Activated CD4-positive, alpha-beta T cell treated with anti-CD3 and anti-CD28 coated beads for 4 hours (primary cell): ENCODE data around the gene PPP2R2D.

ENCODE experiments used
- DNase-seq, 2 donors: peaks; one replicate each; pipeline ENCODE4 v3.0.0-alpha.2; 2020

Gene PPP2R2D

GRCh38 chr10:131890276-131891195 lies 10.3 kb upstream of the PPP2R2D start:
- no peak for DNase-seq

GRCh38 chr10:131891196-131891928 lies 9.4 kb upstream of the PPP2R2D start:
- no peak for DNase-seq

GRCh38 chr10:131891929-131892805 lies 8.6 kb upstream of the PPP2R2D start:
- DNase-seq, result no peak

- no peak for DNase-seq
Observed at GRCh38 chr10:131892806-131893675, 7.8 kb upstream of the PPP2R2D start.

GRCh38 chr10:131895116-131895515 lies 5.7 kb upstream of the PPP2R2D start:
- no peak for DNase-seq

GRCh38 chr10:131896403-131896802 lies 4.4 kb upstream of the PPP2R2D start:
- peak; percentile 24 to 31 for DNase-seq

- no peak for DNase-seq
Observed at GRCh38 chr10:131897297-131897899, 3.4 kb upstream of the PPP2R2D start.

- DNase-seq, result no peak
Observed at GRCh38 chr10:131898061-131898460, 2.7 kb upstream of the PPP2R2D start.

GRCh38 chr10:131898713-131899112 lies 2.1 kb upstream of the PPP2R2D start:
- DNase-seq, result no peak

GRCh38 chr10:131899116-131899690 lies 1.6 kb upstream of the PPP2R2D start:
- DNase-seq, result no peak

- DNase-seq, result no peak
Observed at GRCh38 chr10:131899695-131900349, 986 bp upstream of the PPP2R2D start.

GRCh38 chr10:131901181-131901829 lies 497 bp downstream of the PPP2R2D start:
- peak; percentile 35 to 47 for DNase-seq

- no peak for DNase-seq
Observed at GRCh38 chr10:131902211-131902610, 1.4 kb downstream of the PPP2R2D start.

- no peak for DNase-seq
Observed at GRCh38 chr10:131902691-131903090, 1.9 kb downstream of the PPP2R2D start.

GRCh38 chr10:131905267-131905571 lies 4.4 kb downstream of the PPP2R2D start:
- DNase-seq, result no peak

- no peak for DNase-seq
Observed at GRCh38 chr10:131905603-131906268, 4.9 kb downstream of the PPP2R2D start.

- DNase-seq, result no peak
Observed at GRCh38 chr10:131906269-131906639, 5.4 kb downstream of the PPP2R2D start.

- no peak for DNase-seq
Observed at GRCh38 chr10:131907679-131908078, 6.9 kb downstream of the PPP2R2D start.

GRCh38 chr10:131908151-131908550 lies 7.3 kb downstream of the PPP2R2D start:
- no peak for DNase-seq
